Stimulated activated memory B cell treated with anti-CD40 and anti-IgM and Interleukin-4, amounts not matched to agents 10 μg/mL and 1 μg/mL and 100 μg/mL, for 72 hours (primary cell): ENCODE results near the gene CCDC149.

Source experiments
- ATAC-seq: fragments of 150-1000 bp; cut with Tn5 transposase; 2 replicates; pipeline ENCODE4 v1.10.0; 2021
- H3K27ac Mint-ChIP-seq: one replicate; pipeline ENCODE4 v1.8.0; 2022; ENCODE audit warnings: mild to moderate bottlenecking, mixed read lengths
- H3K27me3 Mint-ChIP-seq: one replicate; pipeline ENCODE4 v1.8.0; 2022; ENCODE audit warnings: mixed read lengths
- H3K36me3 Mint-ChIP-seq: one replicate; pipeline ENCODE4 v1.8.0; 2022; ENCODE audit warnings: mixed read lengths
- H3K4me1 Mint-ChIP-seq: one replicate; pipeline ENCODE4 v1.8.0; 2022; ENCODE audit warnings: mixed read lengths
- H3K4me3 Mint-ChIP-seq: one replicate; pipeline ENCODE4 v1.8.0; 2022; ENCODE audit warnings: mild to moderate bottlenecking, moderate library complexity, mixed read lengths
- H3K9me3 Mint-ChIP-seq: one replicate; pipeline ENCODE4 v1.8.0; 2022; ENCODE audit warnings: mixed read lengths

CCDC149 gene

GRCh38 chr4:24894846-24895245 is 18.0 kb downstream of the CCDC149 start:
- Mint-ChIP-seq H3K27ac (no peak overlapping the region), H3K4me3 (no peak overlapping the region), H3K36me3 (no peaks in the 10 kb centered on the region), H3K4me1 (no peaks in the 10 kb centered on the region), H3K27me3 (no peaks in the 10 kb centered on the region), H3K9me3 (no peaks in the 10 kb centered on the region)
- ATAC-seq = no peak

- Mint-ChIP-seq H3K27ac (no peak overlapping the region), H3K4me1 (no peaks in the 10 kb centered on the region), H3K27me3 (peaks cover 3% of the 10 kb centered on the region), H3K4me3 (no peak overlapping the region), H3K9me3 (no peaks in the 10 kb centered on the region), H3K36me3 (no peaks in the 10 kb centered on the region)
- ATAC-seq = no peak
Measured at GRCh38 chr4:24894243-24894642, 18.6 kb downstream of the CCDC149 start.

DNA sequence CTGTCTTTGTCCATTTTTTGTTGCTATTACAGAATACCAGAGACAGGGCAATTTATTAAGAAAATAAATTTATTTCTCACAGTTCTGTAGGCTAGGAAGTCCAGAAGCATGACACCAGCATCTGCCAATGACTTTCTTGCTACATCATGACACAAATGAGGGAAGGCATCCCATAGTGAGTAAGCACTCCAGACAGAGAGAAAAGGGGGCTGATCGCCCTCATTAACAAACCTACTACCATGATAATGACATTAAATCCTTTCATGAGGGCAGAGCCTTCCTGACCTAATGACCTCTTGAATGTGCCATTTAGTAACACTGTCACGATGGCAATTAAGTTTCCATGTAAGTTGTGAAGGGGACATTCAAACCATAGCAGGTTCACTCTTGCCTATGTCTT is 20.1 kb downstream of the CCDC149 start:
- no peaks in the 10 kb centered on the region for H3K36me3 Mint-ChIP-seq
- peaks cover 12% of the 10 kb centered on the region for H3K27me3 Mint-ChIP-seq
- H3K4me1 Mint-ChIP-seq = no peaks in the 10 kb centered on the region
- H3K4me3 Mint-ChIP-seq = no peak overlapping the region
- ATAC-seq = no peak
- H3K27ac Mint-ChIP-seq = no peak overlapping the region
- no peaks in the 10 kb centered on the region for H3K9me3 Mint-ChIP-seq

GRCh38 chr4:24892278-24892677 is 20.6 kb downstream of the CCDC149 start:
- no peak for ATAC-seq
- H3K36me3 Mint-ChIP-seq = no peaks in the 10 kb centered on the region
- H3K27ac Mint-ChIP-seq = no peak overlapping the region
- H3K27me3 Mint-ChIP-seq = peaks cover 12% of the 10 kb centered on the region
- H3K9me3 Mint-ChIP-seq = no peaks in the 10 kb centered on the region
- no peaks in the 10 kb centered on the region for H3K4me1 Mint-ChIP-seq
- H3K4me3 Mint-ChIP-seq = no peak overlapping the region

- H3K9me3 Mint-ChIP-seq = no peaks in the 10 kb centered on the region
- no peak overlapping the region for H3K4me3 Mint-ChIP-seq
- no peak overlapping the region for H3K27ac Mint-ChIP-seq
- H3K27me3 Mint-ChIP-seq = peaks cover 12% of the 10 kb centered on the region
- H3K4me1 Mint-ChIP-seq = no peaks in the 10 kb centered on the region
- no peaks in the 10 kb centered on the region for H3K36me3 Mint-ChIP-seq
- ATAC-seq = no peak
Measured at GRCh38 chr4:24890561-24891126, 22.2 kb downstream of the CCDC149 start.

- Mint-ChIP-seq H3K4me1 (no peaks in the 10 kb centered on the region), H3K4me3 (no peak overlapping the region), H3K36me3 (no peaks in the 10 kb centered on the region), H3K27me3 (peaks cover 12% of the 10 kb centered on the region), H3K9me3 (no peaks in the 10 kb centered on the region), H3K27ac (no peak overlapping the region)
- ATAC-seq = no peak
Measured at GRCh38 chr4:24889991-24890390, 22.9 kb downstream of the CCDC149 start.

DNA sequence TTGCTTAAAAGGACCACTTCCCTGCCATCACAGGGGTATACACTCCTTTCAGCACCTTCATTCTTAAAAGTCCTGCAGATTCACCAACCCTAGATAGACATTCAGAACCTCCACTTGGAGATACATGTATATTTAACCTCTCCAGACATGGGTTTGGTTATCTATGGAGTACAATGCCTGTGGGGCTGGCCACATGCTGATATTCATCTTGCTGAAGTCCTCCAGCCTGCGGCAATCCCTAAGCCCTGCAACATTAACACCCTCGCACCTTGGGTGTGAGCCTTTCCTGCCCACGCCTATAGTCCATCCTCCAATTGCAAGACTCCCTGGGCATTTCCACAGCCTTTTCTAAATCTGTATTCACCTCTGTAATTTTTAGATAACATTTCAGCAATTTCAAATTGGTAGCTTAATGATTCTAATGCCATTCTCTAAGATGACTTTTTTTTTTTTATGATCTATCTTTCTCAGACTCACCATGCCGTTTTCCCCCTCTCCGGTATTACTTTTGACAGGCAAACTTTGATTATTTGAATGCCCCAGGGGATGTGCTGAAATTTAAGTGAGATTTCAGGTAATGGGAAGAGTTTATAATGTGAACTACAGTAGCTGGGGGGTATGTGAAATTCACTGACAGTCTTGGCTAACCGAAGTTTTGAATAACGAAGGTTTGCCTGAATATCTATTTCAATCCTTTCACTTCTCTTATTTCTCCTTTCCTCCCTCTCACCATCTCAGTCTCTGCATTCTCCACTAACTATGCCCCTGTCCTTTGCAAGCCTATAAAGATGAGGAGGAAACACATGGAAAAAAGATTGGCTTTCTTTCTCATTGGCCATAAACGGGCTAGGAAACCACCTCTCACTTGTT is 24.1 kb downstream of the CCDC149 start:
- no peak overlapping the region for H3K27ac Mint-ChIP-seq
- no peaks in the 10 kb centered on the region for H3K36me3 Mint-ChIP-seq
- no peak overlapping the region for H3K4me3 Mint-ChIP-seq
- no peaks in the 10 kb centered on the region for H3K4me1 Mint-ChIP-seq
- no peak for ATAC-seq
- no peaks in the 10 kb centered on the region for H3K9me3 Mint-ChIP-seq
- peaks cover 18% of the 10 kb centered on the region for H3K27me3 Mint-ChIP-seq

DNA sequence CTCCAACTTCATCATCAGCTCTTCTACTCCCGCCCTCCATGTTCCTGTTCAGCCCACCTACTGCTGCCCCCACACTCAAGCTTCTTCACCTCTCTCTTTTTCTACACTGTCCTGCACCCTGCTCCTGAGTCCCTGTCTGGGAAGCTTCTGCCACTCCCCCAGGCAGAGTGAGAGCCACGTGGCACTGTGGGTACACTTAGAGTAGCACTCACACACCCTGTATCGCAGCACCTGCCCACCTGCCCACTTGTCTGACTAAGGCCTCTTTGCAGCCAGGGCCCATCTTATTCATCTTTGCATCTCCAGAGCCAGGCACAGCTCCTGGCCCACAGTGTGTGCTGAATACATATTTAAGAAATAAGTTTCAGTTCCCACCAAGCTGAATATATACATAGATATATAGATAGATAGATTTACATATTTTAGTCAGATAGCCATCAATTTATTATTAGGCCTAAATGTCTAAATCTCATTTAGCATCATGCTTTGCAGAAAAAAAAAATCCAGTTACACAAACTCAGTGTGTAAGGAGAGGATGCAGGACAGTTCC is 24.9 kb downstream of the CCDC149 start:
- peaks cover 18% of the 10 kb centered on the region for H3K27me3 Mint-ChIP-seq
- H3K4me1 Mint-ChIP-seq = no peaks in the 10 kb centered on the region
- H3K27ac Mint-ChIP-seq = no peak overlapping the region
- no peaks in the 10 kb centered on the region for H3K9me3 Mint-ChIP-seq
- ATAC-seq = peak; percentile 20
- no peaks in the 10 kb centered on the region for H3K36me3 Mint-ChIP-seq
- no peak overlapping the region for H3K4me3 Mint-ChIP-seq

- ATAC-seq = no peak
Measured at GRCh38 chr4:24886596-24886995, 26.2 kb downstream of the CCDC149 start.

GRCh38 chr4:24885342-24885741 is 27.5 kb downstream of the CCDC149 start:
- no peak for ATAC-seq
- peaks cover 18% of the 10 kb centered on the region for H3K27me3 Mint-ChIP-seq
- H3K27ac Mint-ChIP-seq = no peak overlapping the region
- no peaks in the 10 kb centered on the region for H3K4me1 Mint-ChIP-seq
- H3K4me3 Mint-ChIP-seq = no peak overlapping the region
- H3K36me3 Mint-ChIP-seq = no peaks in the 10 kb centered on the region
- H3K9me3 Mint-ChIP-seq = peaks cover 2% of the 10 kb centered on the region

More at GRCh38 chr4:24886596-24886995, 26.2 kb downstream of the CCDC149 start:
- H3K9me3 Mint-ChIP-seq = no peaks in the 10 kb centered on the region
- peaks cover 18% of the 10 kb centered on the region for H3K27me3 Mint-ChIP-seq
- H3K4me3 Mint-ChIP-seq = no peak overlapping the region
- H3K36me3 Mint-ChIP-seq = no peaks in the 10 kb centered on the region
- H3K4me1 Mint-ChIP-seq = no peaks in the 10 kb centered on the region
- H3K27ac Mint-ChIP-seq = no peak overlapping the region

DNA sequence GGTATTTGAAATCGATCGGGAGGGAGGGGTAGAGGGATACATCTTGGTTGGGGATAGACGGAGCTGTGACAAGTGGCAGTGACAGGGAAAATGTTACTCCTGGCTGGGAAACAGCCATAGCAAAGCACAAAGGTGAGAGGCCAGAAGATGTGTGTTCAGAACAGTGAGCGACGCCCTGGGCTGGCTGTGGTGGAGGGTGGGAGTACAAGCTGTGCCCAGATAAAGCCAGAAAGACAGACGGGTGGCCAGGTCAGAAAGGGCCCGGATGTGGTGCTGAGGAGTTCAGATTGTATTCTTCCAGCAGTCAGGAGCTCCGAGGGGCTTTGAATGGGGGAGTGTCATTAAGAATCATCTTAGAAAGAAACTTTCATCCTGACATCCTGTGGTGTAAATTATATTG is 27.9 kb downstream of the CCDC149 start:
- no peaks in the 10 kb centered on the region for H3K36me3 Mint-ChIP-seq
- H3K4me1 Mint-ChIP-seq = no peaks in the 10 kb centered on the region
- peaks cover 18% of the 10 kb centered on the region for H3K27me3 Mint-ChIP-seq
- H3K9me3 Mint-ChIP-seq = peaks cover 2% of the 10 kb centered on the region
- no peak overlapping the region for H3K27ac Mint-ChIP-seq
- H3K4me3 Mint-ChIP-seq = no peak overlapping the region
- ATAC-seq = no peak

GRCh38 chr4:24881508-24882196 is 31.2 kb downstream of the CCDC149 start:
- H3K4me3 Mint-ChIP-seq = no peak overlapping the region
- peaks cover 13% of the 10 kb centered on the region for H3K27me3 Mint-ChIP-seq
- no peaks in the 10 kb centered on the region for H3K36me3 Mint-ChIP-seq
- H3K9me3 Mint-ChIP-seq = peaks cover 2% of the 10 kb centered on the region
- H3K27ac Mint-ChIP-seq = no peak overlapping the region
- no peaks in the 10 kb centered on the region for H3K4me1 Mint-ChIP-seq
- ATAC-seq = no peak

- no peaks in the 10 kb centered on the region for H3K36me3 Mint-ChIP-seq
- H3K27ac Mint-ChIP-seq = no peak overlapping the region
Measured at GRCh38 chr4:24880186-24880585, 32.7 kb downstream of the CCDC149 start.

GRCh38 chr4:24878636-24879016 is 34.2 kb downstream of the CCDC149 start:
- no peak for ATAC-seq
- no peaks in the 10 kb centered on the region for H3K4me1 Mint-ChIP-seq
- peaks cover 2% of the 10 kb centered on the region for H3K9me3 Mint-ChIP-seq
- no peaks in the 10 kb centered on the region for H3K36me3 Mint-ChIP-seq
- H3K27ac Mint-ChIP-seq = no peak overlapping the region
- no peak overlapping the region for H3K4me3 Mint-ChIP-seq
- H3K27me3 Mint-ChIP-seq = peaks cover 6% of the 10 kb centered on the region

More at GRCh38 chr4:24880186-24880585, 32.7 kb downstream of the CCDC149 start:
- peaks cover 13% of the 10 kb centered on the region for H3K27me3 Mint-ChIP-seq
- H3K4me3 Mint-ChIP-seq = no peak overlapping the region
- ATAC-seq = no peak
- H3K4me1 Mint-ChIP-seq = no peaks in the 10 kb centered on the region
- H3K9me3 Mint-ChIP-seq = peaks cover 2% of the 10 kb centered on the region

DNA sequence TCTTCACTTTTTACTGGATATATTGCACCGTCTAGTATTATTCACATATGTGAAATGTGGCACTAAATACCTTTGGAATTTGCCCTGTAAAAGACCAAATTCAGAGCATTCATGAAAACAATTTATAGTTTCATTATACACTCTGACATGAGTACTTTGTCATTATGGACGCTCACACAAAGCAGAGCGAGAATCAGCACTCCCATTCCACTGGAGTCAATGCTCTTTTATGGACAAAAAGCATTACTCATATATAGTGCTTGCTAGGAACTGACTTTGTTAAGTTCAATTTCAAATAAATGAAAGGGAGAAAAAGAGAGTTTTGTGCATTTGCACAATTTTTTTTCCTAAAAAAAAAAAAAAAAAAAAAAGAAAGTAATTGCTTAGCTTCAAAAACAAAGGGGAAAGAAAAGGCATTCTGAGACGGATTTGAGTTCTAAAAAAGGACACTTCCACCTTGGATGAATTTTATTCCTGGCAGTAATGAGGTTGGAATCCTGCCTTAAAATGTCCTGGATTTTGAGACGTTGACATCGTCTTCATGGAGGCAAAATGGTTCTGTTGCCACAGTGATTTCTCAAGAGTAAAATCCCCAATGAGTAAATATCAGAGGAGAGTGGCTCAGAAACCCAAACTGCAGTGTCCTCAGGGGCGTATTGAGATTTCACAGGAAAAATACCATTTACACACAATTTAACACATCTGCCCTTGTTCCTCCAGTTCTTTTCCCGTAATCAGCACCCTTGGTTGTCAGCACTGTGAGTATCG is 34.8 kb downstream of the CCDC149 start:
- Mint-ChIP-seq H3K9me3 (peaks cover 2% of the 10 kb centered on the region), H3K4me1 (no peaks in the 10 kb centered on the region)

More for the DNA sequence above, 34.8 kb downstream of the CCDC149 start:
- no peak for ATAC-seq
- no peak overlapping the region for H3K4me3 Mint-ChIP-seq
- no peaks in the 10 kb centered on the region for H3K36me3 Mint-ChIP-seq
- no peak overlapping the region for H3K27ac Mint-ChIP-seq
- peaks cover 6% of the 10 kb centered on the region for H3K27me3 Mint-ChIP-seq
